Hematopoietic multipotent progenitor cell treated with erythropoietin and hydrocortisone succinate and interleukin-3 and kit ligand, for 8 days (in vitro differentiated cells): Measurements from ENCODE around the gene LRRC34.

ENCODE experiments used
- DNase-seq: peaks from one replicate; pipeline ENCODE4 v3.0.0-alpha.2; 2015

The LRRC34 gene, protein sequence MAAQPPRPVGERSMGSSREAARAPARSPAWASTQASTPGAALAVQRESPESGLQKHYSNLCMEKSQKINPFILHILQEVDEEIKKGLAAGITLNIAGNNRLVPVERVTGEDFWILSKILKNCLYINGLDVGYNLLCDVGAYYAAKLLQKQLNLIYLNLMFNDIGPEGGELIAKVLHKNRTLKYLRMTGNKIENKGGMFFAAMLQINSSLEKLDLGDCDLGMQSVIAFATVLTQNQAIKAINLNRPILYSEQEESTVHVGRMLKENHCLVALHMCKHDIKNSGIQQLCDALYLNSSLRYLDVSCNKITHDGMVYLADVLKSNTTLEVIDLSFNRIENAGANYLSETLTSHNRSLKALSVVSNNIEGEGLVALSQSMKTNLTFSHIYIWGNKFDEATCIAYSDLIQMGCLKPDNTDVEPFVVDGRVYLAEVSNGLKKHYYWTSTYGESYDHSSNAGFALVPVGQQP

DNA sequence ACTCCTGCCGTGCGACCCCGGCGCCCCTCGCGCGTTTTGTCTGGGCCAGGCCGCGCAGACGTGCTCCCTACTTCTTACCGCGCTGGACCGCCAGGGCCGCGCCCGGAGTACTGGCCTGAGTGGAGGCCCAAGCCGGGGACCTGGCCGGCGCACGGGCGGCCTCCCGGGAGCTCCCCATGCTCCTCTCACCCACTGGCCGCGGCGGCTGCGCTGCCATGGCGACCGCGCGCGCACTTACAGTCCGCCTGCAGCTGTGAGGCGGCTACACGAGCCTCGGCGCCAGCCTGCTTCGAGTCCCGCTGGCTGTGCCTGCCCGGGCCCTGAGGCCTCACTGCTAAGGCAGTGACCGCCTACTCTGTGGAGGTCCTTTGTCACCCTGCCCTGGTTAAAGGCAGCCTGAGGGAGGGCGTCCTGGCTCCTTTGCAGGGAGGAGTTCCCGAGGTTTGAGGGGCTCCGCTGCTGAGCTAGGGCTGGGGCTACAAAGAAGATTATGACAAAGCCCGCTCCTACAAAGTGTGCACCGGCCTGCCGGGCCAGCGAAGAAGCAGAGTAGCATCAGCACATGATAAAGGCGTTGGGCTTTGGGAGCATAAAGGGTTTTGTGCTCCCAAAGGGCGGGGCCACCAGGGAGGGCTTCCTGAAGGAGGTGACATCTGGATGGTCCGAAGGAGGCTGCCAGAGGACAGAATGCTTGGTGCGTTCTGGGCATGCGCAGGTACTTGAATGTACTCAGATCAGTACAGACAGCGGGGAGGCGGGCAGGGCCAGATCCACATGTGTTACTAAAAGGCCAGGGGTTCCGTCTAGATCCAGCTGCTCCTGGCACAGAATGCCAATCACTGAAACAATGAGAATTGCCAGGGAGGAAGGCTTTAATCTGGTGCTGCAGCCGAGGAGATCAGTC is at the start of gene LRRC34, which contains the start of gene LRRIQ4:
Gene LRRC34, minus strand, starts transcription at position 573 of the 904 bp plus-strand sequence. Its CDS starts 356 bp downstream, at position 217.
Gene LRRIQ4, plus strand, starts transcription at position 539 of the 904 bp plus-strand sequence. CDS start 9,052 bp downstream, outside the sequence.
- peak; percentile 93 for DNase-seq

DNA sequence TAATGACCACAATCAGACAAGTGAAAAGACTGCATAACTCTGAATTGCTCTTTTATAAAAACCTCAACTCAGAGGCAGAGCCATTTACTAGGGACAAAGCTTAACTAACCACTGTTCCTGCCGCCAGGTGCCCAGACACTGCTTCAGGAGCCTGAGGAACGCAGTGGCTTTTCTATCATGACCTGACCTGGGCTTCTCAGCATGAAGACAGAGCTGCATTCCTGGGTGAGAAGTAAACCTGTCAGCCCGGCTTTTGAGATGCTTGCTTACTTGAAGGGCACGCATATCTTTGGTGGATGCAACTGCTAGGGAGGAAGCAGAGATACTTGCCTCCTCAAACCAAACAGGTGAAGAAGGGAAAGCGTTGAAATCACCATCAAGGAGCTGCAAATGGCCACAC is 49.2 kb upstream of the LRRC34 start:
- no peak for DNase-seq

DNA sequence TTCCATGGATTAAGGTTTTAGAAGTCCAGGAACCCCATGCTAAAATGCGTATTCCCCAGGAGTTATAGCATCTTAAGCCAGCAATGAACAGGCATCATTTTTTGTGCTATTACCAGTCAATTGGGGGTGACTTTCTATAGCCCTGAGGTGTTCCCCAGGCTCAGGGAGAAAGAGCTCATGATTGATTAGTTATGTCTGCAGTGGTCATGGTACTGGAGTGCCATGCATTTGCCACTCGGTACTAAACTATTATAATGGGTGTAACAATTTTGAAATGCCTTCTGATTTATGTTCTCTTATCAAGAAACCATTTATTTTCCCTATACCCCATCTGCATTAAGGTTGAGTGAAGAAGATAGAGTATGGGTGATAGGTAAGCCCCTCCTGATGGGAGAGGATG is 45.1 kb upstream of the LRRC34 start:
- no peak for DNase-seq

- DNase-seq, result no peak
Observed at GRCh38 chr3:169855514-169855913, 42.8 kb upstream of the LRRC34 start.

DNA sequence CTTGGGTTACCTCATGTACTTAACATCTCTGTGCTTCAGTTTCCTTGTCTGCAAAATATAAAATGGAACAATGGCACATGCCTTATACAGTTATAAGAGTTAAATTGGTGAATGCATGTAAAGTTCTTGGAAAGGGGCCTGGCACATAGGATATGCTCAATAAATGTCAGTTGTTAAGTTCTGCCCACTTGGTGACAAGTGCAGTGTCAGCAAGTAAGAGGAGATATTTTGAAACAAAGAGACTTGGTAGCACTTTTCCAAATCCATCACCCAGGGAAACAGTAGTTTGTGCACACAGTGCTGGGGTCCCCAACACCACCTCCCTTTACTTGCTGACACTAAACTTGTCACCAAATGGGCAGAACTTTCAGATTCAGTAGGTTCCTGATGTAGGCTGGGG is 37.9 kb upstream of the LRRC34 start:
- no peak for DNase-seq

- DNase-seq, result no peak
Observed at GRCh38 chr3:169848741-169849140, 36.0 kb upstream of the LRRC34 start.

- no peak for DNase-seq
Observed at GRCh38 chr3:169847896-169848295, 35.2 kb upstream of the LRRC34 start.

GRCh38 chr3:169846458-169847193 is 33.9 kb upstream of the LRRC34 start:
- DNase-seq, result no peak

DNA sequence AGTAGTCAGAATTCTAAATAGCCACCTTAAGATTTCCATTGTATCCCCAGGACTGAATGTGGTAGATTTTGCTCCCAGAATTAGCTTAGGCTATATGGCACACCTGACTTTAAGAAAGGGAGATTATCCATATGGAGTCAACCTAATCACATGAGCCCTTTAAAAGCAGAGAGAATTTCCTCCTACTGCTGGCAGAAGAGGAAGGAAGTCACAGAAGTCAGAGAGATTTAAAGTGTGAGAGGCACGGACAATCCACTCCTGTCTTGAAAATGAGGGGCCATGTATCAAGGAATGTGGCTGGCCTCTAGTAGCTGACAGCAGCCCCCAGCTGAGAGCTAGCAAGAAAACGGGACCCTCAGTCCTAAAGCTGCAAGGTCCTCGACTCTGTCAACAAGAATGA is 30.3 kb upstream of the LRRC34 start:
- no peak for DNase-seq

- no peak for DNase-seq
Observed at GRCh38 chr3:169841171-169841570, 28.5 kb upstream of the LRRC34 start.

DNA sequence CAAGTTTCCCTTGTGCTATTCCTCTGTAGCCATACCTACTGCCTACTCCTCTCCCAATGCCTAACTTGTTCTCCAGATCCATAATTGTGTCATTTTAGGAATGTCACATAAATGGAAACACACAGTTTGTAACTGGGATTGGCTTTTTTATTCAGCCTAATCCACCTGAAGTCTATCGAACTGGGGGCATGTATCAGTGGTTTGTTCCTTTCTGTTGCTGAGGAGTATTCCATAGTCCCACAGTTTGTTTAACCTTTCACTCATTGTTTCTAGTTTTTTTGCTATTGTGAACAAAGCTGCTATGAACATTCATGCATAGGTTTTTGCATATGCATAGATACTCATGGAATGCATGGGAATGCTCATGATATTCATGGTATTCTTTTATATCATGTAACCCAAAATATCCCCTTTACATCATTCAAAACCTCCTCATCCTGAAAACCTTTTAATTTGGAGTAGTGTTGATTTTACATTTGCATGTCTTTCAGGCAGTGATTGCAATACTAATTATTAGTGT is 25.9 kb upstream of the LRRC34 start:
- DNase-seq, result no peak

- no peak for DNase-seq
Observed at GRCh38 chr3:169836942-169837275, 24.2 kb upstream of the LRRC34 start.

GRCh38 chr3:169836078-169836941 is 23.6 kb upstream of the LRRC34 start:
- no peak for DNase-seq

DNA sequence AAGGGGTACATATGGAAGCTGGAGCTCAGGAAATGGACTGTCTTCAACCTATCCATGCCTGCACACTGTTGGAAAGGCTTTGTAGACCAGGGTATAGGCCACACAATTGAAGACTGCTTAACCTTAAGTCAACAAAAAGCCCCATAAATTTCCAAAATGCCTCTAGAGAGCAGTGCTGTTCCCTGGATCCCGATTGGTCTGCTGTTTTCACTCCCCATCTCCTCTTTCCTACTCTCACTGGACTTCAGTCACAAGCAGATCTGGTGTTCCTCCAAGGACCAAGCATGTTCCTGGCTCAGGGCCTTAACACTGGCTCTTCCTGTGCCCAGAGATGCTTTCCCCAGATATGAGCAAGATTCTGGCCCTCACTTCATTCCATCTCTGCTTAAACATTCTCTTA is 22.8 kb upstream of the LRRC34 start:
- DNase-seq, result no peak

- no peak for DNase-seq
Observed at GRCh38 chr3:169827712-169828111, 15.0 kb upstream of the LRRC34 start.

DNA sequence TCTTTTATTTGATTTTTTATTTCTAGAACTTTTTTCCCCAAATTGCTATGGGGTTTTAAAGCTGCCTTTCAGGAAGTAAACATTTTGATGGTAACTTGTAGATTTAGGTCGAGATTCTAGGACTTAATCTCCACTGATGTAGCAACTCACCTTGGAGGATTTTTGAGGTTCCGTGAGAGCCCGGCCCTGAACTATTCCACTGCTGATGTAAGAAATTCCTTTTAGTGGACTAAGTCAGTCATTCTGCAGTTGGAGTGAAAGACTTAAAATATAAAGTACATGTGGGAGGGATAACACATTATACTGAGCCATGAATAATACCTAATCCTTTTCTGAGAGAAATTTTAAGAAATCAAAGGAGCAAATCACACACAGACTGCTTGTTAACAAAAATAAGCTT is 12.6 kb upstream of the LRRC34 start:
- DNase-seq, result no peak

DNA sequence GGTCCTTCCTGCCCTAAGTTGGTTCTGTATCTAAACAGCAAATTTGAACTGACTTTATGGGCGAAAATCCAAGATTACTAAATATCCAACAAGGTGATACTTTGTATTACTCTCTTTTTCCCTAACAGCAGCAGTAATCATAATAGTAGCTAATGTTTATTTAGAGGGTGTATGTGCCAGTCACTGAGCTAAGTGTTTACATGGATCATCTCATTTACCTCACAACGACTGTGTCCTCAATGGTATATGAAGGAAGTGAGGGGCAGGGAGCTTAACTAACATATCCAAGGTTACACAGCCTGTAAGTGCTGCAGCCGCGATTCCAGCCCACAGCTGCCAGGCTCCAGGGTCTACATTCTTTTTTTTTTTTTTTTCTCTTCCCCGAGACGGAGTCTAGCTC is 10.3 kb upstream of the LRRC34 start:
- no peak for DNase-seq

GRCh38 chr3:169822540-169822939 is 9.8 kb upstream of the LRRC34 start:
- DNase-seq, result no peak

GRCh38 chr3:169822091-169822490 is 9.4 kb upstream of the LRRC34 start:
- no peak for DNase-seq

- DNase-seq, result no peak
Observed at GRCh38 chr3:169818316-169818715, 5.6 kb upstream of the LRRC34 start.

GRCh38 chr3:169815590-169816150 is 3.0 kb upstream of the LRRC34 start:
- DNase-seq, result no peak
